Measurements from ENCODE around the gene TRIM62. TPM values are rescaled to one million over a fixed set of nuclear protein-coding genes. Genes with fewer than 3 reads are reported as not detected.
"Not testable (repeated sequence)": the region's sequence is repeated elsewhere in the genome, so short reads cannot be mapped to it uniquely, and the experiment has no call there.

Gene TRIM62
- polyA plus RNA-seq, 1 donor (not counting 4 experiments of a cell fraction or from before 2014, with no cell fraction given), result 2.0 TPM

- peak overlapping the region; percentile 95 for H2AFZ ChIP-seq (ENCODE audit: control insufficient read depth, low read length)
- peaks cover 46% of the 10 kb centered on the region for H3K4me1 ChIP-seq (ENCODE audit: control insufficient read depth, extremely low read depth, insufficient read depth, low read length)
Observed at GRCh38 chr1:33127001-33127823, 54.6 kb downstream of the TRIM62 start.

GRCh38 chr1:33126411-33127000 is 55.3 kb downstream of the TRIM62 start:
- H4K20me1 ChIP-seq (ENCODE audit: control insufficient read depth, extremely low read depth, insufficient read depth, low read length), result no peaks in the 10 kb centered on the region
- FAIRE-seq (no peak), DNase-seq (ENCODE audit: low read depth, low spot score) (no peak)
- H3K27ac ChIP-seq (ENCODE audit: control insufficient read depth, insufficient read depth, low read length), result peak overlapping the region; percentile 96
- H3K27me3 ChIP-seq (ENCODE audit: control insufficient read depth, extremely low read depth, insufficient read depth, low read length), result no peaks in the 10 kb centered on the region
- no peaks in the 10 kb centered on the region for H3K9me1 ChIP-seq (ENCODE audit: control insufficient read depth, extremely low read depth, insufficient read depth, low read length)
- no peaks in the 10 kb centered on the region for H3K9me3 ChIP-seq (ENCODE audit: control insufficient read depth, low read depth, low read length)
- TF ChIP-seq EZH2 (IDR thresholded peaks at IDR 0.05; ENCODE audit: low read length) (no peak), CTCF (optimal IDR thresholded peaks at IDR 0.05 in 1 of 3, IDR thresholded peaks at IDR 0.05 in 1 of 3, conservative IDR thresholded peaks at IDR 0.05 in 1 of 3; ENCODE audit: extremely low read depth in 1 of 3, insufficient read depth in 2 of 3, low read length in 3 of 3) (no peak)
- peak overlapping the region; percentile 93 for H3K4me2 ChIP-seq (ENCODE audit: control insufficient read depth, extremely low read depth, insufficient read depth, low read depth, low read length)
- H3K36me3 ChIP-seq (ENCODE audit: control insufficient read depth in 2 of 2, extremely low read depth in 1 of 2, insufficient read depth in 2 of 2, low read length in 2 of 2), result peaks cover 0 to 4% of the 10 kb centered on the region in 2 experiments
- peak overlapping the region; percentile 72 to 98 (median 80) for H3K4me3 ChIP-seq (ENCODE audit: control insufficient read depth in 2 of 3, extremely low read depth in 1 of 3, insufficient read depth in 2 of 3, low read depth in 1 of 3, low read length in 3 of 3)
- H3K9ac ChIP-seq (ENCODE audit: control insufficient read depth, extremely low read depth, insufficient read depth, low read length), result peak overlapping the region; percentile 94
- peaks cover 46% of the 10 kb centered on the region for H3K4me1 ChIP-seq (ENCODE audit: control insufficient read depth, extremely low read depth, insufficient read depth, low read length)
- H3K79me2 ChIP-seq (ENCODE audit: control insufficient read depth, insufficient read depth, low read length), result peaks cover 8% of the 10 kb centered on the region
- H2AFZ ChIP-seq (ENCODE audit: control insufficient read depth, low read length), result peak overlapping the region; percentile 95
- dilution Hi-C loops (cut with MboI; ENCODE audit: extremely low pct_ligation_motif_present, low sequenced_read_pairs), result no loop called here

More at GRCh38 chr1:33127001-33127823, 54.6 kb downstream of the TRIM62 start:
- Histone ChIP-seq H3K4me3 (ENCODE audit: control insufficient read depth in 2 of 3, extremely low read depth in 1 of 3, insufficient read depth in 2 of 3, low read depth in 1 of 3, low read length in 3 of 3) (peak overlapping the region; percentile 72 to 98 (median 80)), H3K9ac (ENCODE audit: control insufficient read depth, extremely low read depth, insufficient read depth, low read length) (peak overlapping the region; percentile 94), H3K27me3 (ENCODE audit: control insufficient read depth, extremely low read depth, insufficient read depth, low read length) (no peaks in the 10 kb centered on the region), H3K9me1 (ENCODE audit: control insufficient read depth, extremely low read depth, insufficient read depth, low read length) (no peaks in the 10 kb centered on the region), H3K4me2 (ENCODE audit: control insufficient read depth, extremely low read depth, insufficient read depth, low read depth, low read length) (peak overlapping the region; percentile 93), H3K79me2 (ENCODE audit: control insufficient read depth, insufficient read depth, low read length) (peaks cover 8% of the 10 kb centered on the region), H3K9me3 (ENCODE audit: control insufficient read depth, low read depth, low read length) (no peaks in the 10 kb centered on the region), H4K20me1 (ENCODE audit: control insufficient read depth, extremely low read depth, insufficient read depth, low read length) (no peaks in the 10 kb centered on the region), H3K36me3 (ENCODE audit: control insufficient read depth in 2 of 2, extremely low read depth in 1 of 2, insufficient read depth in 2 of 2, low read length in 2 of 2) (peaks cover 0 to 4% of the 10 kb centered on the region in 2 experiments), H3K27ac (ENCODE audit: control insufficient read depth, insufficient read depth, low read length) (peak overlapping the region; percentile 96)
- FAIRE-seq, result peak; percentile 93
- peak; percentile 93 for DNase-seq (ENCODE audit: low read depth, low spot score)
- TF ChIP-seq EZH2 (IDR thresholded peaks at IDR 0.05; ENCODE audit: low read length) (no peak), CTCF (optimal IDR thresholded peaks at IDR 0.05 in 1 of 3, IDR thresholded peaks at IDR 0.05 in 1 of 3, conservative IDR thresholded peaks at IDR 0.05 in 1 of 3; ENCODE audit: extremely low read depth in 1 of 3, insufficient read depth in 2 of 3, low read length in 3 of 3) (peak; percentile 94 to 99 (median 95))
- dilution Hi-C loops (cut with MboI; ENCODE audit: extremely low pct_ligation_motif_present, low sequenced_read_pairs), result no loop called here

GRCh38 chr1:33124647-33125046 is 57.2 kb downstream of the TRIM62 start:
- H3K9me1 ChIP-seq (ENCODE audit: control insufficient read depth, extremely low read depth, insufficient read depth, low read length); H3K4me2 ChIP-seq (ENCODE audit: control insufficient read depth, extremely low read depth, insufficient read depth, low read depth, low read length); H3K27me3 ChIP-seq (ENCODE audit: control insufficient read depth, extremely low read depth, insufficient read depth, low read length); H2AFZ ChIP-seq (ENCODE audit: control insufficient read depth, low read length); FAIRE-seq; H3K4me3 ChIP-seq (ENCODE audit: control insufficient read depth in 2 of 3, extremely low read depth in 1 of 3, insufficient read depth in 2 of 3, low read depth in 1 of 3, low read length in 3 of 3); H3K79me2 ChIP-seq (ENCODE audit: control insufficient read depth, insufficient read depth, low read length); H3K27ac ChIP-seq (ENCODE audit: control insufficient read depth, insufficient read depth, low read length); H3K9me3 ChIP-seq (ENCODE audit: control insufficient read depth, low read depth, low read length); H3K9ac ChIP-seq (ENCODE audit: control insufficient read depth, extremely low read depth, insufficient read depth, low read length); H4K20me1 ChIP-seq (ENCODE audit: control insufficient read depth, extremely low read depth, insufficient read depth, low read length); H3K36me3 ChIP-seq (ENCODE audit: control insufficient read depth in 2 of 2, extremely low read depth in 1 of 2, insufficient read depth in 2 of 2, low read length in 2 of 2); DNase-seq (ENCODE audit: low read depth, low spot score); dilution Hi-C loops (cut with MboI; ENCODE audit: extremely low pct_ligation_motif_present, low sequenced_read_pairs): not testable (repeated sequence)
- peaks cover 45% of the 10 kb centered on the region for H3K4me1 ChIP-seq (ENCODE audit: control insufficient read depth, extremely low read depth, insufficient read depth, low read length)
